GM12872 (cell line): ENCODE data around the gene PDE10A.

ENCODE experiments used
- CTCF ChIP-seq: IDR thresholded peaks from 3 replicates; pipeline ENCODE4 v1.5.1; 2011; ENCODE audit warnings: low read depth, mild to moderate bottlenecking, low read length, moderate library complexity; ENCODE audit not compliant: insufficient read depth

The PDE10A gene

GRCh38 chr6:165653607-165654006 is 9.4 kb downstream of the PDE10A start:
- TF ChIP-seq CTCF = no peak

- no peak for TF ChIP-seq CTCF
Observed at GRCh38 chr6:165653196-165653595, 9.8 kb downstream of the PDE10A start.

GRCh38 chr6:165652766-165653165 is 10.3 kb downstream of the PDE10A start:
- no peak for TF ChIP-seq CTCF

DNA sequence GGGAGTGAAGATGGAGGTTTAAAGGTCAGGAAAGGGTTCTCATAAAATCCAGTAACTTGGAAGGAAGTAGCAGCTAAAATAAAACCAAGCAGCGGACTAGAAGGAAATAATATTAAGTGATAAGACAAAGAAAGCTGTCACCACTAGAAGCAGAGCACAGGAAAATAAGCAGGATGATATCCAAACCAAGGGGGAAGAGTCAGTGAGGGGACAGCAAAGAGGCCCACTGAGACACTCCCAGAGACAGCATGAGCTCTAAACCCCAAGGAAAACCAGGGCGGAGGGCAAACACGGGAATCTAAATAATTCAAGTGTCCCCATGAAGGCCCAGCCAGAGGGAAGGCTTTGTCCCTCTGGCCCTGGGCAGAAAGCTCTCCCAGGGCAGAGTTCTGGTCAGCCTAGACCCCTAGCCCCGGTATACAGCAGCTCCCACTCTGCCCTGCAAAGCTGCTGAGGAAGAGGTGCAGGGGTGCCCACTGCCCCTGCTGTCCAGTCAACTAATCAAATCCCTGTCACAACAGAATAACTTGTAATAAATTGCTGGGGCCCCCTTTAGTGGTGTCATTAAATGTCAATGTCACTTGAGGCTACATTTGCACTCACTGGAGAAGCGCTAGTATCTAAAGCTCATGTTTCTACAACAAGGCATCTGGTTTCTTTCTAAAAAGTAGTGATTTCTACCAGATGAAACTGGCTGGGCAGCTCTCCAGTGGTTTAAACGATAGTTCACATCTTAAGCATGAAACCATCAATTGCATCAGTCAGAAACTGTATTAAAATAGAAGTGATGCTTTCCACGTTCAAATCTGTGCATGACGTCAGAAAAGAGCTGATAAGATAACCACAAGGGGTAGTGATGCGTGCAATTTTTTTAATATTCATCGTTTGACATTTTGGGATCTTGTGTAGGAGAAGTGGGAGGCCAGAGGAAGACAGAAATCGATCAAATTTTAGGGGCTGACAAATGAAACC is 13.6 kb downstream of the PDE10A start:
- no peak for TF ChIP-seq CTCF

DNA sequence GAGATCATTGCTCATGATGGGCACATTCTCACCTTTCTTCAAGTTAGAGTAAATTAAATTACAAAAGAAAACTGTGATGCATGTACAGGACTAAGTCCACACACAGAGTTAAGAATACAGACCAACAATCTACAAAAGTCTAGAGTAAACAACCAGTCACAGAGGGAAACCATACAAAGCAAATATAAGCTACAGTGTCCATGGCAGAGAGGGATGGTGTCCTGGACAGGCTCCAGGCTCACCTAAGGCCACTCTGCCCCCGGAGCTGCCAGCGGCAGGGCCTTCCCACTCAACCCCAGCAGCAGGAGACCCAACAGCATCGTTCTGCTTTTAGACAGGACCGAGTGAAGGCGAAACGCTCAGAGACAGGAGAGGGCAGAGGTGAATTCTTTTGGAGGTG is 16.0 kb downstream of the PDE10A start:
- no peak for TF ChIP-seq CTCF

GRCh38 chr6:165645919-165646318 is 17.1 kb downstream of the PDE10A start:
- TF ChIP-seq CTCF = no peak

DNA sequence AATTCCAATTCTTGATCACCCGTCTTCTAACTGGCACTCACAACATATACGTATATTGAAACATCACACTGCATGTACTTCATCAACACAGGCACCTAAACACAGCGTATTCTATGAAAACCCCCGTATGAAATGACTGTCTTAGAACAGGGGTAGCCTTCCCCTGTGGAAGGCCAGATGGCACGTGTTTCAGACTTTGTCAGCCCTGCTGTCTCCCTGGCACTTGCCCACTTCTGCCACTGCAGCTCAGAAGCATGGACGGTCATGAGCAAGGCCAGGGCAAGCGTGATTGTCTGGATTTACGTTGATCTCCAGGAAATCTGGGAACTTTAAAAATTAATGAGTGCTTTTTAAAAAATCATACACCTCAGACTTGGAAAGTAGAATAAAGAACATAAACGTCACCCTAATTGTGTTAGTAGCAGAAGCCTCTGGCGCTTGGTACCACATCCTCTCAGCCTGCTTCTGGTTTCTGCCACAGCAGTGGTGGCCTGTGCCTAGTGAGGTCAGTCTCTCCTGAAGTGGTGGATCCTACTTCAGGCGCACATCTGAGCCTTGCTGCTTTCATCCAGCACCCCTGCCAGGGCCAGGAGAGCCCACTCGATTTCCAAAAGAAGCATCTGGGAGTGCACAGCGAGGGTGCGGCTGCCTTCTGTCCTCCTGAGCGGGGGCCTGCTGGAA is 18.3 kb downstream of the PDE10A start:
- no peak for TF ChIP-seq CTCF
